ENCODE results near the gene TMEM132D.

- TF ChIP-seq CTCF (IDR thresholded peaks at IDR 0.05; ENCODE audit: extremely low read depth in 1 of 2, insufficient read depth in 1 of 2, low read depth in 1 of 2, low read length in 2 of 2) (no peak), MYC (IDR thresholded peaks at IDR 0.05; ENCODE audit: low read depth, low read length) (no peak), POLR2A (IDR thresholded peaks at IDR 0.05; ENCODE audit: low read depth, low read length) (no peak), JUN (IDR thresholded peaks at IDR 0.05; ENCODE audit: borderline replicate concordance, insufficient read depth, insufficient read length, low read depth) (no peak), EZH2 (IDR thresholded peaks at IDR 0.05; ENCODE audit: borderline replicate concordance, low read depth, low read length, severe bottlenecking) (no peak), POLR2AphosphoS5 (IDR thresholded peaks at IDR 0.05; ENCODE audit: insufficient read depth, low read depth, low read length) (no peak)
- TF ChIP-seq, protein P1, sequence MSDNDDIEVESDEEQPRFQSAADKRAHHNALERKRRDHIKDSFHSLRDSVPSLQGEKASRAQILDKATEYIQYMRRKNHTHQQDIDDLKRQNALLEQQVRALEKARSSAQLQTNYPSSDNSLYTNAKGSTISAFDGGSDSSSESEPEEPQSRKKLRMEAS (IDR thresholded peaks at IDR 0.05; ENCODE audit: insufficient read depth, insufficient read length), result no peak
Measured at GRCh38 chr12:129096968-129097367, 806.9 kb downstream of the TMEM132D start.
